SIG-M5 treated with dmso at 0.1 percent for 504 hours (cell line): ENCODE measurements around the gene RTP5.
A peak's percentile ranks its signal among the peaks of the same experiment; 100 is the strongest.
"Not testable (repeated sequence)": the region's sequence is repeated elsewhere in the genome, so short reads cannot be mapped to it uniquely, and the experiment has no call there.

ENCODE experiments used
- DNase-seq: peaks from one replicate; lab custom pipeline; 2025; ENCODE audit not compliant: unreplicated experiment; lab: John Stamatoyannopoulos, UW

The RTP5 gene

DNA sequence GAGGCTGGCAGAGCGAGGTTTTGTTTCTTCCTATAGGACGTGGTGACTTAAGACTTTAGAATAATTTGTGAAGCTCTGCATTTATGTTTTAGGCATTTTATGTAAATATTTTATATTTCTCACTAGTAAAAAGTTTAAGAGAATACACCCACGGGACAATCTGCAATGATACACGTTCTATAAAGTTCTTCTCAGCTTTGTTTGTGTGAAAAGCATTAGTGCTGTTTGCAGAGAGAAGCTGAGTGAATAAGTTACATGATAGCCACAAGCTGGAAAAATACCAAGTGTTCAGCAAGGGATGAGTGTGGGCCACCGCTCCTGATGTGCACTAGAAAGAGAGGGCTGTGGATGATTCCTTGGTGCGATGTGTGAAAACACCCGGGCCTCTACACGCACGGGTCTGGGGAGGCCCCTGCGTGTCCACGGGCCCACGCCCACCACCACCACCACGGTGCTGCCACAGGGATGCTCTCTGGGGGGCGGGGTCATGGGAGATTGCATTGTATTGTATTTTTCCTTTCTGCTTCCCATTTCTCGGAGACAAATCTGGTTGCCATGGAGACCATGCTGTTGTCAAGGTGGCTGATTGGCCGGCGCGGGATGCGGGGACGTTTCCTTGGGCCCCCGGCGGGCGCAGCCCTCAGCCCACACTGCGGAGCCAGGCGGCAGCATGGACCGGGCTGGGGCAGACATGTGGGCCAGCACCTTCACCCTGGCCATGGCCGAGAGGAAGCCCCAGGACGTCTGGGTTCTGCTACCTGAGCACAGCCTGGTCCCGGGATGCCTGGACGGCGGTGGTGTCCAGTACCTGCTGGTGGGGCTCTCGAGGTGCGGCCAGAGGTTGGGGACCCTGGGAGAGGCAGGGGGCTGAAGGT is at the start of gene RTP5:
Gene RTP5, plus strand, starts transcription at position 643 of the 875 bp plus-strand sequence. Its CDS starts 28 bp downstream, at position 671.
- no peak for DNase-seq

GRCh38 chr2:241819947-241820624 is 49.4 kb upstream of the RTP5 start:
- DNase-seq = not testable (repeated sequence)

GRCh38 chr2:241820625-241821384 is 48.7 kb upstream of the RTP5 start:
- no peak for DNase-seq

GRCh38 chr2:241821460-241822263 is 47.9 kb upstream of the RTP5 start:
- DNase-seq = no peak

DNA sequence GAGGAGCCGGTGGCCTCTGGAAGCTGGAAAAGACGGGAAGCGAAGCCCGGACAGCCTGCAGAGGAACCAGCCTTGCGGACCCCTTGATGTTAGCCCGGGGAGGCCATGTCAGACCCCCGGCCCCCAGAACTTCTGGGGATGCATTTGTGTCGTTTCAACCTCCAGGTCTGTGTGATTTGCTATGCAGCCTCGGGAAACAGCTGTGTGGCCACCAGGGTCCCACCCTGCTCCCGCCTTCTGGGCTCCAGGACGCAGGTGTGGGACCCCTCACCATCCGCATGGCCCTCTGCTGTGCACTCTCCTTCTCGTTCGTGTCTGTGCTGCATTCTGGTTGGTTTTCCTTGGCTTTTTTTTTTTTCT is 47.3 kb upstream of the RTP5 start:
- DNase-seq = no peak

GRCh38 chr2:241823531-241824437 is 45.7 kb upstream of the RTP5 start:
- DNase-seq = not testable (repeated sequence)

- no peak for DNase-seq
Observed at GRCh38 chr2:241827394-241827793, 42.1 kb upstream of the RTP5 start.

DNA sequence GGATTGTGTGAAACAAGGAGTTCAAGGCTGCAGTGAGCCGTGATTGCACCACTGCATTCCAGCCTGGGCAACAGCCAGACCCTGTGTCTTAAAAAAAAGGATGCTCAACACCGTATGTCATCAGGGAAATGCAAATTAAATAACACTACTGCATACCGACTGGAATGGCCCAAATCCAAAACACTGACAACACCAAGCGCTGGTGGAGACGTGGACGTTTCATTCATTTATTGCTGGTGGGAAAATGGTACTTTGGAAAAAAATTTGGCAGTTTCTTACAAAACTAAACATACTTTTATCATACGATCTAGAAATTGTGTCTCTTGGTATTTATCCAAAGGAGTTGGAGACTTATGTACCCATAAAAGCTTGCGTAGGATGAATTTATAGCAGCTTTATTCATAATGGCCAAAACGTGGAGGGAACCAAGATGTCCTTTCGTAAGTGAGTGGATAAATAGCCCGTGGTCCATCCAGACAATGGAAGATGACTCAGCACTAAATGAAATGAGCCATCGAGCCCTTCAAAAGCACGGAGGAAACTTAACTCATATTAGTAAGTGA is 36.3 kb upstream of the RTP5 start:
- DNase-seq = no peak

GRCh38 chr2:241833756-241834526 is 35.6 kb upstream of the RTP5 start:
- DNase-seq = not testable (repeated sequence)

DNA sequence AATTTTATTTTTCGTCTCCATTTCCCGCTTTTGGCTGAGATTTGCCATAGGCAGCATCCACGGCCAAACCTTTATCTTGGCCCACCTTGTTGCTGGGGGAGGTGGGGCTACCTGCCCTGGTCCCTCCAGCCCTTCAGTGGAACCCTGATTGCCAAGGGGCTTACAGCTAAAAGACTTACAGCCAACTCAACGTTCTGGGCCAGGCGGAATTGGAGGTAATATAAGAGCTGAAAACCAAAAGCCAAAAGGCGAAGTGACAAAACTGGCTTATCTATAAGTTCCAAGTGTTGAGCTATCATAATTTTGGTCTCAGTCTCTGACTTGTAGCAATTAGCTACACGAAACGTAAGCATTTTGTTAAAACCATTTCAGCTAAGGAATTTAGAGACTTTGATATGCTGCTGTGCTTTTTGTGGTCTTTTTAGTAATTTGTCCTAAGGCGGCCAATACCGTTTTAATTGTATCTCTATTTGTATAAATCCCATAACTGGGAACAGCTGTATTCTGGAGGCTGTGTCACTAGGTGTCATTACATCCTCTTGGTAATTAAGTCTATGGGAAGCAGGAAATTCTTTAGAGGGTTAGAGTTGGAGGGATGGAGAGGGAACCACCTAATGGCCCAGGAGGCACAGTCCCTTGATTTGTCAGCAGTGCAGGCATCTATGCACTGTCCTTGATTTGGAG is 34.9 kb upstream of the RTP5 start:
- no peak for DNase-seq

- no peak for DNase-seq
Observed at GRCh38 chr2:241835611-241836010, 33.9 kb upstream of the RTP5 start.

DNA sequence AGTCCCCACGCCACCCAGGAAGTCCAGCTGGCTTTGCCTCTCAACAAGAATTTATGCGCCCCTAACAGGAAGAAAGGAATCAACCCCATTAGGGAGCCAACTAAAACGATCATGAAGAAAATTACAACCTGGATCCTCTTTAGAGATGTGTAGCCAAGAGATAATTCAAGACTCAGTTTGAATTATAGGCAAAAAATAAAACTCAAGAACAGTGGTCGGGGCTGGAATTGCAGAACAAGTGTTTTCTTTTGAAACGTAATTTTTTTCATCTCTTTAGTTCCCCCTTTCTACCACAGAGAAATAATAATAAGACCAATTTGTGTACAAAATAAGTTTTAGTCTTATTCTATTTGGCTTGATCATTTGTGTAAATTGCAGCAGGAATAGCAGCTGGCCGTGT is 33.2 kb upstream of the RTP5 start:
- no peak for DNase-seq

GRCh38 chr2:241837197-241837965 is 32.1 kb upstream of the RTP5 start:
- no peak for DNase-seq

GRCh38 chr2:241841181-241842066 is 28.1 kb upstream of the RTP5 start:
- no peak for DNase-seq

DNA sequence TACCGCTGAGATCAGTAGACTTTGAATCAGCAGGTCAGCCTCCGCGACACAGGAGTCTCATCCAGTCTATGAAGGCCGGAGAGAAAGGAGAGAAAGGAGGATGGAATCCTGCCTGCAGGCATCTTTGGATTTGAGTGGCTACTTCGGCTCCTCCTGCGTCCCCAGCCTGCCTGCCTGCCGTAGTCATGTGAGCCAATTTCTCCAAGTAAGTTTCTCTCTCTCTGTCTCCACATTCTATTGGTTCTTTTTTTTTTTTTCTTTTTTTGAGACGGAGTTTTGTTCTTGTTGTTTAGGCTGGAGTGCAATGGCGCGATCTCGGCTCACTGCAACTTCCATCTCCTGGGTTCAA is 27.5 kb upstream of the RTP5 start:
- no peak for DNase-seq

GRCh38 chr2:241842620-241843211 is 26.8 kb upstream of the RTP5 start:
- peak; percentile 41 for DNase-seq
